ENCODE data around the gene RPL10A. TPM values are rescaled to one million over a fixed set of nuclear protein-coding genes. Genes with fewer than 3 reads are reported as not detected.
A peak's percentile ranks its signal among the peaks of the same experiment; 100 is the strongest.

The RPL10A gene
- total RNA-seq, 1 experiment from 2014 or later: 1,626 TPM

DNA sequence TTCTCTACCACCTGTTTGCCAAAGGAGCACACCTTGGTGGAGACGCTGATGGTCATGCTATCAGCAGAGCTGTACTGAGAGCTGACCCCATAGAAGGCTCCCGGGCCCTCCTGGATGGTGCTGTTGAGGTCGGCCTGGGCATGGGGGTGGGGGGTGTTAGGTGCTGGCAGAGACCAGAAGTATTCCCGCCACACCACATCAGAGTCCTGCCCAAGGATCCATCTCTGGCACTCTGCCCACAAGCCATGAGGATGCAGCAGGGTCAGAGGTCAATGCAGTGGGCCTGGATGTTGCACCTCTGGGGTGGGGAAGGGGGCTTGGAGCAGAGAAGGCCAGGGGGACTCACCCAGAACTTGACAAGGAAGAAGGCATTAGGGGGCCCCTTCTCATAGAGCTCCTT lies 7.4 kb downstream of the RPL10A start:
- no peak for DNase-seq (ENCODE audit: low read depth)

- no peak for DNase-seq (ENCODE audit: low read depth)
These were observed 7.8 kb downstream of the RPL10A start for GRCh38 chr6:35476004-35476403.

DNA sequence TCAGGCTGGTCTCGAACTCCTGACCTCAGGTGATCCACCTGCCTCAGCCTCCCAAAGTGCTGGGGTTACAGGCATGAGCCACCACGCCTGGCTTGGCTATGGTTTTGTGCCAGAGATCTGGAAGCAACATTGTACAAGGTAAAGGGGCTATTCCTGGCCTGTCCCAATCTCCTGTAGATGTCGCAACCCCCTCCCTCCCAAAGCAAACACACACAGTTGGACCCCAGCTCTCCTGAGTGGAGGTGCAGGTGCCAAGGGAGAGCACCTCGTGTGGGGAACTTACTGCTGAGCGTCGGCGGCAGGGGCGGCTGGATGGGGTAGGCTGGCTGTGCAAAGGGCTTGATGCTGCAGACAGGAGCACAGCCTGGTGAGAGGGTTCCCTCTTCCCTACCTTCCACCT lies 8.8 kb downstream of the RPL10A start:
- DNase-seq (ENCODE audit: low read depth): no peak

GRCh38 chr6:35477551-35478179 lies 9.5 kb downstream of the RPL10A start:
- DNase-seq (ENCODE audit: low read depth): no peak

DNA sequence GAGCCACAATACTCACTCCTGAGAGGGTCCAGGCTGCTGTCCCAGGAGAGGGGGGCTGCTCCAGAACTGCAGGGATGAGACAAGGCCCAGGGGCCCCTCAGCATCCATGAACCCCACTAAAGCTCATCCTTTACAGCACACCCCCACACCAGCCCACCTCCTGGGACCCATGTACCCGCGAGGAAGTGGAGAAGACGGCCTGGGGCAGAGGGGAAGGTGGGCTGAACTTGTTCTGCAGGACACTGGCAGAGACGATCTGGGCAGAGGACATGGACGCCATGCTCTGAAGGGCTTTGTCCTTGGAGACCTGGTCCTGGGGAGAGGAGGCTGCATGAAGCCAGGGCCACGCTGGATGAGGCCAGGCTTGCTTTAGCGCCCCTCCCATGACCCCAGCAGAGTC lies 10.1 kb downstream of the RPL10A start:
- no peak for DNase-seq (ENCODE audit: low read depth)

GRCh38 chr6:35480176-35480575 lies 12.0 kb downstream of the RPL10A start:
- no peak for DNase-seq (ENCODE audit: low read depth)

GRCh38 chr6:35481226-35481625 lies 13.0 kb downstream of the RPL10A start:
- no peak for DNase-seq (ENCODE audit: low read depth)

- no peak for DNase-seq (ENCODE audit: low read depth)
These were observed 14.9 kb downstream of the RPL10A start for GRCh38 chr6:35483062-35483461.

GRCh38 chr6:35483490-35483889 lies 15.3 kb downstream of the RPL10A start:
- DNase-seq (ENCODE audit: low read depth): no peak

DNA sequence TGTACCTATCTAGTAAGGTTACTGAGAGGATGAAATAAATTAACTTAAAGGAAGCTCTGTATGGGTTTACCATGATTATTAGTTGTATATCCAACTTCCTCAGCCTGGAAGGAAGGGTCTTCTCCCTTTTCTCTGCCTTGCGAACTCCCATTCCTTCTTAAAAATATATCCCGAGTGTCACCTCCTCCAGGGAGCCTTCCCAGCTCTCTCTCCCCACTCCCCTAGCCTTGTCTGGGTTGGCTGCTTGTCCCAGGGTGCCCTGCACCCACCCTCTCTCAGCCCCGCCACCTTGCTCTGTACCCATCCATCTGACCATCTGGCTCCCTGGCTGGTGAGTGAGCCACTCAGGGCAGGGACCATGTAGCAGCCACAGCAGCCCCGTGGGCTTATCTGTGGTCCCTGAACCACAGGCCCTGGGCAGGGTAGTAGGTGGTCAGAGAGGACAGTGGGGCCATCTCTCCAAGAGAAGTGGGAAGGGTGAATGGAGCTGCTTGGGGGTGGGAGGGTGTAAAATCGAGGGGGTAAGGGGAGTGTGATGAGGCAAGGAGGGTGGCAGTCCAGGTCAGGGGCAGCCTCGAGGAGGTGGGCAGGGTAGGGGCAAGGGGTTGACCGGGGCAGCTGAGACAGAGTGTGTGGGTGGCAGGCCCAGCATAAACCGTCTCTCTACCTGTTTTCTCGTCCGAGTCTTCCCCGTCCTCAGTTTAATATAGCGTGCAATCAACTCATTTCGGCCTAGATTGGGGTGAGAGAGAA lies 15.9 kb downstream of the RPL10A start:
- DNase-seq (ENCODE audit: low read depth): no peak

DNA sequence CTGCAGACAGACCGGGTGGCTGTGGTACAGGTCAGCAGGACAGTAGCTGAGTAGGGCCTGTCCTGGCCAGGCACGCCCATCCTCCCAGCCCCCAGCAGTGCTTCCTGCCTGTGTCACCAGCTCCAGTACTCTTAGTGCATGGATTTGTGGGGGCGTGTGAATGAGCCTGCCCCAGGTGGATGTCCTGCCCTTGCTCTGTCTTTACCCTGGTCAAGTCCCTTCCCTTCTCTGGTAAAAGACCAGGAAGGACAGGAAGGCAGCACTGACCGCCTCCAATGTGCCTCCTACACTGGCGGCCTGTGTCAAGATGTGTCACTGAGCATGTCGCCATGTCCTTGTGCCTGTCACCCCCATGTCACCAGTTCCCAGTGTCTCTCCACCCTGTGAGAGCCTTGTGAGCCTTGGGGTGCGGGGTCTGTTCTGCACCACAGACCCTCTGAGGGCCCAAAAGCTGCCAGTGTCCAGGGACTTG lies 16.8 kb downstream of the RPL10A start:
- no peak for DNase-seq (ENCODE audit: low read depth)

GRCh38 chr6:35485402-35485877 lies 17.2 kb downstream of the RPL10A start:
- DNase-seq (ENCODE audit: low read depth): peak; percentile 51

DNA sequence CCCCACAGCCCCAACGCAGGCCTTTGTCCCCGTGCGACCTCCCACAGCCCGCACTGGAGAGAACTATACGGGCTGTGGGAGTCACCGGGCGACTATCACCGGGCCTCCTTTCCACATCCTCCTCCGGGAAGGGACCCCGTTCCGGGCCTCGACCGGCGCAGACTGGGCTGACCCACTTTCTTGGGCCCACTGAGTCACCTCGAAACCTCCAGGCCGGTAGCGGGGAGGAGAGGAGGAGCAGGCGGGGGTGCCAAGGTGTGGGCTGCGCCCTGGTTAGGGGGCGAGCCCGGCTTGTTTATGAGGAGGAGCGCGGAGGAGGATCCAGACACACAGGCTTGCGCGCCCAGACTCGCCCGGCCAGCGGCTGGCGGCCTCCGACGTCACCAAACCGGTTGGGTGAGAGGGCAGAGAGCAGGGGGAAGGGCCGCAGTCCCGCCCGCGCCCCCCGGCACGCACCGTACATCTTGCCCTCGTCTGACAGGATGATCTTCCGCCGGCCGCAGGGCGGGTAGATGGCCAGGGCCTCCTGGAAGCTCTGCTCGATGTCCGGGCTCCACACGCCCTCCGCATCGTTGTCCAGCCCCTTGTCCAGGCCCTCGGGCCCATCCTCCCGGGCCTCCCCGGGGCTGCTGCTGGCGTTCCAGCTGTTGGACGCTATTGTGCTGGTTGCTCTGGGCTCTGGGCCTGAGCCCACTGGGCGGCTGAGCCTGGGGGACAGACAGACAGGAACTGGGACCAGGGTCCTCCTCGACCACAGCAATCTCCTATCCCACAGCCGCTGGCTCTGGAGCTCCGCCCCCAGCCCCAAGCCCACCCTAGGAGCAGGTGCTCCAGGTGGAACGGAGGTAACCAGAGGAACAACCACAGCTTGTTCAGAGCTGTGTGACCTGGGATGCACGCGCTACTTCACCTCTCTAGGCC lies 18.1 kb downstream of the RPL10A start:
- no peak for DNase-seq (ENCODE audit: low read depth)

GRCh38 chr6:35487658-35488516 lies 19.7 kb downstream of the RPL10A start:
- DNase-seq (ENCODE audit: low read depth): peak; percentile 54

DNA sequence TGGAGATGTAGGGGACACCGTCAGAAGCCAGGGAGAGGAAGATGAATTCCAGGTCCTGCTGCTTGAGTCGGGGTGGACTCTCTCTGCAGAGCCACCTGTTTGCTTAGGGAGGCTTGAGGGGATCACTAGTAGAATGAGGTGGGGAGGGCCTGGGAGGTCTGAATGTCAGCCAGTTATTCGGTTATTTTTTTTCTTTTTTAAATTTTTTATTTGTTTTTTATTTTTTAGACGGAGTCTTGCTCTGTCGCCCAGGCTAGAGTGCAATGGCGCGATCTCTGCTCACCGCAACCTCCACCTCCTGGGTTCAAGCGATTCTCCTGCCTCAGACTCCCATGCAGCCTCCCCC lies 20.3 kb downstream of the RPL10A start:
- no peak for DNase-seq (ENCODE audit: low read depth)

DNA sequence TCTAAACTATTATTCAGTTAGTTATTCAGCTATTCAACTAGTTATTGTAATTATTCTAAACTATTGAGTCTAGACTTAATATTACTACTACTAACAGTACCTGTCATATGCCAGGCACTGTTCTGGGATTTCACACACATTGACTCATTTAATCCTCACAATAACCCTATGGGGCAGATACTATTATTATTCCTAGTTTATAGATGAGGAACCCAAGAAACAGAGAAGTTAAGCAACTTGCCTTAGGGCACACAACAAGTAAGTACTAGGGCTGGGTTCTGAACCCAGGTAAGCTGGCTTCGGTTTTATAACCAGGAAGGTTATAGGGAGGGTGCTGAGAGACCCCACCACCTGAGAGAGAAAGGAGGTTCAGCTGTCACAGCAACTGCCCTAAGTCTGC lies 20.9 kb downstream of the RPL10A start:
- no peak for DNase-seq (ENCODE audit: low read depth)

DNA sequence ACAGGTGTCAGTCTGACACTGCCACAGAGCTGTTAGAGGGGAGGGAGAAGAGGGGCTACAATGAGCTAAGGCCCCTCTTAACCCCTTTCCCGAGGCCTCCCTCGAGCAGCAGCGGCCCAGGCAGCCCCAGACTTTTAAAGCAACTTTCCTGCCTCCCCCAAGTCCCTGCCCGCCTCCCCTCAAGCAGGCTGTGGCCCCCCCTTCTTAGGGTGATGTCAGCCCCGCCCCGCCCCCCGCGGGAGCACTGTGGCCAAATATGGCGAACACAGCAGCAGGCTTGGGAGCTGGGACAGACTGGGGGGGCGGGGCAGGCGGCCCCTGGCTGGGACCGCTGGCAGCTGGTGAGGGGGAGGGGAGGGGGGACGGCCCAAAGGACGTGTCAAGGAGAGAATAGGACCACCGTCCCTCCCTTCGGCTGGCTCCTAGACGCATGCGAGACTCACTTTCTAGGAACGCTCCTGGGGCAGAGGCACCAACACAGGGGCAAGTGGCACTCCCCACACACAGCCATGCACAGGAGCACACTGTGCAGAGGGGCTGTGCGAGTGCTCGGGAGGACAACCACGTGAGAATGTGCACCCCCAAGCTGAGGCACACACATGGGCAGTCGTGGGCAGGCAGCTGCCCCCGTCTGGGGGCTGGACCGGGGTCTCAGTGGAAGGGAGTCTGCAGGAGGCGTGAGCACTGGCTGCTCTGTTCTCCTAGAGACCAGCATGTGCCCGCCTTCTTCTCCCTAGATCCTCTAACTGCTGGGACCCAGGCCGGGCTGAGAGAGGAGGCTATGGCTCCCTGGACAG lies 22.0 kb downstream of the RPL10A start:
- no peak for DNase-seq (ENCODE audit: low read depth)

DNA sequence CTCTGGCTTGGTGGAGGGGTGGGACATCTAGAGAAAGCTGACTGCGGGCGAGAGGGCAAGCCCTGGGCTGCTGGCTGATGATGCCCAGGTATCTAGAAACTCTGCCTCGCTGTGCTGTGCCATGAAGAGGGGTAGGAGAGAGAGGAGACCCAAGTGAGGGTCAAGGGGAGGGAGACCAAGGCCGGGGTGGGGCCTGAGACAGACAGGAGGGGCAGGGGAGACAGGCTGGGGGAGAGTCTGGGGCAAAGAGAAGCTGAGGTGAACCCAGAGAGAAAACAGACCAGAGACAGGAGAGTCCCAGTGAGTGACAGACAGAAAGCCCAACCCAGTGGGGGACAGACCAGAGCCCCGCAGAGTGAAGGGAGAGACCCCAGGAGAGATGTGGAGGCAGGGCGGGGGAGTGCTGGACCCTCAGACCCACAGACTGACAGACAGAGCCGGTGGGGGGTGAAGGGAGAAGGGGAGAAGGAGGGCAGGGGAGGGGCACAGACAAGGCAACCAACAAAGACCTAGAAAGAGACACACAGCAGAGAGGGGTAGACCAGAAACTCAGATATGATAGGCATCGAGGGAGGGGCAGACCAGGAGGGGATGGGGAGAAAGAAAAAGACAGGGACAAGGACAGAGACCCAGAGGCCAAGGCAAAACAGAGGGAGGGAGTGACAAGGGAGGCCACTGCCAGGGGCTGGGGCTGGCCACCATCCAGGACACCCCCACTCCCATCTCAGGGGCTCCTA lies 22.8 kb downstream of the RPL10A start:
- no peak for DNase-seq (ENCODE audit: low read depth)

GRCh38 chr6:35491558-35492257 lies 23.5 kb downstream of the RPL10A start:
- DNase-seq (ENCODE audit: low read depth): no peak

Data from RPMI7951 (cell line).